HEK293 (cell line): Measurements from ENCODE around the gene CIRBP.

Experiments used
- CTCF ChIA-PET: fragments of 350-600 bp; formaldehyde crosslinking; extraction: SDS; loops from one replicate; lab custom pipeline; 2021; ENCODE audit warnings: antibody characterized with exemption; lab: Yijun Ruan, JAX
- POLR2A ChIA-PET: fragments of 300-600 bp; formaldehyde crosslinking; extraction: SDS; loops from one replicate; lab custom pipeline; 2020; ENCODE audit warnings: antibody characterized with exemption, inconsistent platforms; lab: Yijun Ruan, JAX
- H3K27ac ChIP-seq: fragments of 200-500 bp; sonication (Bioruptor generic); 2 replicates; pipeline ENCODE4 v1.5.1; 2014; ENCODE audit warnings: low read depth, low read length, control low read depth, inconsistent platforms; ENCODE audit errors: extremely low read depth
- H3K36me3 ChIP-seq, 2 experiments: fragments of 200-500 bp in 1 of 2; sonication (Bioruptor generic) in 1 of 2; 1 replicate in 1 of 2; 2 replicates in 1 of 2; pipeline ENCODE4 v1.5.1; 2014 to 2017; ENCODE audit warnings: inconsistent platforms in 2 of 2, low read length in 2 of 2; ENCODE audit not compliant: control insufficient read depth in 2 of 2, insufficient read depth in 1 of 2
- H3K4me1 ChIP-seq: fragments of 200-500 bp; sonication (Bioruptor generic); 2 replicates; pipeline ENCODE4 v1.5.1; 2014; ENCODE audit warnings: mild to moderate bottlenecking, low read length, inconsistent platforms; ENCODE audit not compliant: control insufficient read depth, insufficient read depth
- H3K4me3 ChIP-seq: 2 replicates; pipeline ENCODE4 v1.5.1; 2011; ENCODE audit warnings: low read depth, mild to moderate bottlenecking, control low read depth, low read length, moderate library complexity
- H3K9me3 ChIP-seq: fragments of 200-500 bp; sonication (Bioruptor generic); 2 replicates; pipeline ENCODE4 v1.5.1; 2014; ENCODE audit warnings: low read depth, low read length, inconsistent platforms; ENCODE audit not compliant: control insufficient read depth, insufficient read depth
- FEZF1 ChIP-seq: fragments of 450-650 bp; formaldehyde crosslinking; IDR thresholded peaks from 2 replicates; pipeline ENCODE4 v1.5.1; 2016; ENCODE audit warnings: missing biosample characterization, missing genetic modification characterization
- GLIS1 ChIP-seq: fragments of 450-650 bp; formaldehyde crosslinking; IDR thresholded peaks from 2 replicates; pipeline ENCODE4 v1.5.1; 2016; ENCODE audit warnings: missing biosample characterization, missing genetic modification characterization
- KLF10 ChIP-seq: fragments of 450-650 bp; IDR thresholded peaks from 2 replicates; pipeline ENCODE4 v1.5.1; 2018; ENCODE audit warnings: missing biosample characterization, mild to moderate bottlenecking, missing genetic modification characterization
- KLF17 ChIP-seq: fragments of 450-650 bp; formaldehyde crosslinking; IDR thresholded peaks from 2 replicates; pipeline ENCODE4 v1.5.1; 2016; ENCODE audit warnings: missing biosample characterization, missing genetic modification characterization
- MEIS1 ChIP-seq: sonication (generic); formaldehyde crosslinking; IDR thresholded peaks from 2 replicates; pipeline ENCODE4 v1.8.1; 2022; ENCODE audit warnings: missing genetic modification reagents, mild to moderate bottlenecking, borderline replicate concordance
- PRDM4 ChIP-seq: fragments of 450-650 bp; formaldehyde crosslinking; IDR thresholded peaks from 2 replicates; pipeline ENCODE4 v1.5.1; 2017; ENCODE audit warnings: missing biosample characterization, missing genetic modification characterization
- SP7 ChIP-seq: fragments of 450-650 bp; formaldehyde crosslinking; IDR thresholded peaks from 2 replicates; pipeline ENCODE4 v1.5.1; 2016; ENCODE audit warnings: missing biosample characterization, missing genetic modification characterization
- ZFP37 ChIP-seq: fragments of 450-650 bp; formaldehyde crosslinking; IDR thresholded peaks from 2 replicates; pipeline ENCODE4 v1.5.1; 2016; ENCODE audit warnings: missing biosample characterization, missing genetic modification characterization
- ZNF132 ChIP-seq: fragments of 450-650 bp; formaldehyde crosslinking; IDR thresholded peaks from 2 replicates; pipeline ENCODE4 v1.5.1; 2017; ENCODE audit warnings: missing biosample characterization, missing genetic modification characterization, borderline replicate concordance
- ZNF148 ChIP-seq: fragments of 450-650 bp; formaldehyde crosslinking; IDR thresholded peaks from 2 replicates; pipeline ENCODE4 v1.5.0; 2017; ENCODE audit warnings: missing biosample characterization, missing genetic modification characterization, borderline replicate concordance
- ZNF398 ChIP-seq: fragments of 450-650 bp; formaldehyde crosslinking; IDR thresholded peaks from 2 replicates; pipeline ENCODE4 v1.5.1; 2017; ENCODE audit warnings: missing biosample characterization, missing genetic modification characterization
- ZNF514 ChIP-seq: fragments of 450-650 bp; formaldehyde crosslinking; IDR thresholded peaks from 2 replicates; pipeline ENCODE4 v1.5.1; 2016; ENCODE audit warnings: missing biosample characterization, missing genetic modification characterization
- ZNF548 ChIP-seq: fragments of 450-650 bp; formaldehyde crosslinking; IDR thresholded peaks from 2 replicates; pipeline ENCODE4 v1.5.1; 2016; ENCODE audit warnings: missing biosample characterization, missing genetic modification characterization
- ZNF585B ChIP-seq: fragments of 450-650 bp; formaldehyde crosslinking; IDR thresholded peaks from 2 replicates; pipeline ENCODE4 v1.5.1; 2016; ENCODE audit warnings: missing biosample characterization, missing genetic modification characterization

Gene CIRBP

GRCh38 chr19:1308718-1309117 is 39.6 kb downstream of the CIRBP start (continued):
- TF ChIP-seq ZNF548, result no peak
- TF ChIP-seq GLIS1 (tag by site-specific recombination), result peak; percentile 93
- peak; percentile 40; the same call in 1 of the 2 replicates for TF ChIP-seq PRDM4 (tag by site-specific recombination)
- TF ChIP-seq KLF17 (tag by site-specific recombination), result no peak
- no peak for TF ChIP-seq ZNF148 (tag by site-specific recombination)

- no peak overlapping the region for H3K4me3 ChIP-seq
- ChIA-PET POLR2A (interaction anchor here (0.6 to 1.8 kb wide), 2 partner anchors 41 to 127 kb away, joined by 3 to 6 read pairs; partner anchors contain the start of gene CIRBP), CTCF (no interaction called here)
- H3K27ac ChIP-seq, result no peak overlapping the region
- no peaks in the 10 kb centered on the region for H3K4me1 ChIP-seq
- no peaks in the 10 kb centered on the region for H3K36me3 ChIP-seq
- H3K9me3 ChIP-seq, result no peaks in the 10 kb centered on the region
- 0 out of 2 replicates have a peak, but pooled peaks have one; percentile 23 for TF ChIP-seq SP7 (tag by site-specific recombination)
- TF ChIP-seq KLF10 (tag by site-specific recombination), result peak; percentile 19; the same call in 1 of the 2 replicates
- TF ChIP-seq ZNF398 (tag by site-specific recombination), result no peak
- TF ChIP-seq MEIS1 (CRISPR knock-in tag), result no peak
- no peak for TF ChIP-seq ZNF514 (tag by site-specific recombination)
These were observed 41.1 kb downstream of the CIRBP start for GRCh38 chr19:1309977-1310852.

GRCh38 chr19:1310853-1311180 is 41.7 kb downstream of the CIRBP start:
- TF ChIP-seq ZNF132 (no peak), ZFP37 (tag by site-specific recombination) (no peak), FEZF1 (tag by site-specific recombination) (no peak), ZNF585B (tag by site-specific recombination) (no peak)
- no peak overlapping the region for H3K4me3 ChIP-seq
- no peaks in the 10 kb centered on the region for H3K36me3 ChIP-seq
- ChIA-PET POLR2A (interaction anchor here (0.6 to 1.7 kb wide), 2 partner anchors 41 to 126 kb away, joined by 3 to 6 read pairs; partner anchors contain the start of gene CIRBP), CTCF (no interaction called here)
- H3K4me1 ChIP-seq, result no peaks in the 10 kb centered on the region
- H3K27ac ChIP-seq, result no peak overlapping the region
- H3K9me3 ChIP-seq, result no peaks in the 10 kb centered on the region
